ENCODE measurements around the gene ZNF627.

- TF ChIP-seq, protein P1, sequence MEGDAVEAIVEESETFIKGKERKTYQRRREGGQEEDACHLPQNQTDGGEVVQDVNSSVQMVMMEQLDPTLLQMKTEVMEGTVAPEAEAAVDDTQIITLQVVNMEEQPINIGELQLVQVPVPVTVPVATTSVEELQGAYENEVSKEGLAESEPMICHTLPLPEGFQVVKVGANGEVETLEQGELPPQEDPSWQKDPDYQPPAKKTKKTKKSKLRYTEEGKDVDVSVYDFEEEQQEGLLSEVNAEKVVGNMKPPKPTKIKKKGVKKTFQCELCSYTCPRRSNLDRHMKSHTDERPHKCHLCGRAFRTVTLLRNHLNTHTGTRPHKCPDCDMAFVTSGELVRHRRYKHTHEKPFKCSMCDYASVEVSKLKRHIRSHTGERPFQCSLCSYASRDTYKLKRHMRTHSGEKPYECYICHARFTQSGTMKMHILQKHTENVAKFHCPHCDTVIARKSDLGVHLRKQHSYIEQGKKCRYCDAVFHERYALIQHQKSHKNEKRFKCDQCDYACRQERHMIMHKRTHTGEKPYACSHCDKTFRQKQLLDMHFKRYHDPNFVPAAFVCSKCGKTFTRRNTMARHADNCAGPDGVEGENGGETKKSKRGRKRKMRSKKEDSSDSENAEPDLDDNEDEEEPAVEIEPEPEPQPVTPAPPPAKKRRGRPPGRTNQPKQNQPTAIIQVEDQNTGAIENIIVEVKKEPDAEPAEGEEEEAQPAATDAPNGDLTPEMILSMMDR (IDR thresholded peaks at IDR 0.05; ENCODE audit: poor library complexity) = no peak
- TF ChIP-seq EZH2phosphoT487 (IDR thresholded peaks at IDR 0.05; ENCODE audit: low read depth, severe bottlenecking, unreplicated experiment) (no peak), EZH2 (IDR thresholded peaks at IDR 0.05; ENCODE audit: borderline replicate concordance) (no peak)
Observed at GRCh38 chr19:11656535-11656934, 59.3 kb downstream of the ZNF627 start.

Measured in hepatocyte (in vitro differentiated cells).